Fibroblast of skin of left quadriceps (primary cell): ENCODE data around the gene AHRR.

Source experiments
- DNase-seq, 2 experiments: peaks; one replicate each; pipeline ENCODE4 v3.0.0-alpha.2; 2013; ENCODE audit warnings: low read depth in 2 of 2

The AHRR gene

GRCh38 chr5:346229-346935, 24.9 kb downstream of the AHRR start:
- DNase-seq: no peak

DNA sequence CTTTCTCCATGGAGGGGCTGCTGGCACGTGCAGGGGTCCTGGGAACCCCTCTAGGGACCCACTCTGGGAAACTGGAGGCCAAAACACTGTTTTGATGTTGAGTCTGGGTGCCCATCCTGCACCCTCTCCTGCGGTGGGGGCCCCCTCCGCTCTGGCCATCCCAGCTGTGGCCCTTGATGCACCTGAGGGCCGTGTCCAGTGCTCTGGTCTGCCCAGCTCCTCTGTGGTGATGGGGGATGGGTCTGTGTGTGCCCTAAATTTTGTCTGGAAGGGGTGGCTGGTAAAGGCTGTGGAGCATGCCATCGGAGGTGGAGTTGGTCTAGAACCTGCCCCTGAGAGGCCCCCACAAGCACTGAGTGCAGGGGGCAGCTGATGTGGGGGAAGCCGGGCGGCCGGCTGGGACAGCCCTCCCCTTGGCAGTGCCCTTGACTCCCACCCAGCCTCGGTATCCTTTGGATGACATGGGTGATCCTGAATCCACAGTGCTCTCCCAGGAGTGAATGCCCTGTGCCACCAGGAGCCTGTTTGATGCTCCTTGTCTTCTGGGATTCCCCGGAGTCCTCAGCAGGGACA, 26.3 kb downstream of the AHRR start:
- DNase-seq: no peak

DNA sequence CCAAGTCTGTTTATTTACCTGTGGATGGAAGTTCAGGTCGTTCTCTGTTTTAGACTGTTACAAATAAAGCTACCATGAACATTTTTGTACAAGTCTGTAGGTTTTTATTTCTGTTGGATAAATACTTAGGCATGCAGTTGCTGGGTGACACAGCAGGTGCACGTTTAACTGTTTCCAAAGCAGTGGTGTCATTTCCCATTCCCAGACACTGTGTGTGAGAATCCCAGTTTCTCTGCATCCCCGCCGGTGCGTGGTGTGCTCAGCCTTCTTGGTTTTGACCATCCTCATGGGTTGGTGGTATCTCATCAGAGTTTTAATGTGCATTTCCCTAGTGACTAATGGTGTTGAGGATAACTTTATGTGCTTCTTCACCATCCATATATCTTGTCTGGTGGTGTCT, 27.2 kb downstream of the AHRR start:
- DNase-seq: no peak

DNA sequence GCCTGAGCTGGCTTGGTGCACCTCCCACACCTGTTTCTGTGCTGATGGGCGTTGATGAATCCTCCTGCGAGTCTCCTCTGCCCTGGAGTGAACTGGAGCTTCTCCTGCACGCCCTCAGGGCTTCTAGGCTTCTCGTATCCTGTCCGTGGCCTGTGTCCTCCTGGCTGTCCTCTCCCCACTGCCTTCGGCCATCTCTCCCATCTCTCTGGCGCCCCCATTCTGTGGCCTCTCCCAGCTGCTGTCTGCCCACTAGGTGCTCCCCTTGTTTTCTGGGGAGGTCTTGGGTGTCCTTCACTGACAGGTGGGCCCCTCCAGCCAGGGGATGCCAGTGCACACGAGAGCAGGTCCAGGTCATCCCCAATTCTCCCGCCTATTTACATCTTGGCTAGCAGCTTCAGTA, 28.8 kb downstream of the AHRR start:
- no peak for DNase-seq

DNA sequence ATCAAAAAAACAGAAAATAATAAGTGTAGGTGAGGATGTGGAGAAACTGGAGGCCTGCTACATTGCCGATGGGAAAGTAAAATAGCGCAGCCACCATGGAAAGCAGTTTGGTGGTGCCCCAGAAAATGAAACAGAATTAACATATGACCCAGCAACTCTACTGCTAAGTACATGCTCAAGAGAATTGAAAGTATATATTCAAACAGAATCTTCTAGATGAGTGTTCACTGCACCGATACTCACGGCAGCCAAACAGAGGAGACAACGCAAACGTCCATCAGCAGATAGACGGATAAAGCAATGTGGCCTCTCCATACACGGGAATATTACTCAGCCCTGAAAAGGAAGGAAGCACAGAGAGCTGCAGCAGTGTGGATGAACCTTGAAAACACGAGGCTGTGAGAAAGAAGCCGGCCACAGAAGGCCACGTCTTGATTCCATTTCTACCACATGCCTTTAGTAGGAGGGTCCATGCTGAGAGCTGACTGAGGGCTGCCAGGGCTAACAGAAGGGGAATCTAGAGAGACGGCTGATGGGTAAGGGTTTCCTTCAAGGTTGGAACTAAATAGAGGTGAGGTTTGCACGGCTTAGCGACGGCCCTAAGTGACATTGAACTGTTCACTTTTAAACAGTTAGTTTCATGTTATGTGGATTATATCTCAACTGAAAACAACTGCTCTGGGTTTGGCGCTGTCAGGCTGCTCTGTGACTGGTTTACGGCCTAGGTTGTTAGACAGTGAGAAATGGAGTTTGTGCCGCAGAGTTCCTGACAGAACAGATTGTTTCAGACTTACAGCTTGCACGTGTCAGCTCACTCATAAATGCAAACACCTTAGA, 29.8 kb downstream of the AHRR start:
- DNase-seq: no peak

DNA sequence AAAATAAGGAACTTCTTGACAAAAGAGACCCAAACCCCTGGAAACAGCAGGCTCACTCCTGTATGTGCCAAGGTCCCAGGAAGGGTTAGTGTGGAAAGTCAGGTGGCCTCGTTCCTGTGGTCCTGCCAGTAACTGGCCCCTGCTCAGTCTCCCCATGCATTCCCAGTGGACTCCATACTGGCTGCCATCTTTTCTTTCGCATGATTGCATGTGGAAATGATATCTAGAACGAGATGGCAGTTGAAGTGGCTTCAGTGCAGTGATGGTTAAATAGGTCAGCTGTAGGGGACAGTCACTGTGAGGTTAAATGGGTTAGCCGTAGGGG, 30.4 kb downstream of the AHRR start:
- no peak for DNase-seq

GRCh38 chr5:352639-353611, 31.4 kb downstream of the AHRR start:
- DNase-seq: no peak

DNA sequence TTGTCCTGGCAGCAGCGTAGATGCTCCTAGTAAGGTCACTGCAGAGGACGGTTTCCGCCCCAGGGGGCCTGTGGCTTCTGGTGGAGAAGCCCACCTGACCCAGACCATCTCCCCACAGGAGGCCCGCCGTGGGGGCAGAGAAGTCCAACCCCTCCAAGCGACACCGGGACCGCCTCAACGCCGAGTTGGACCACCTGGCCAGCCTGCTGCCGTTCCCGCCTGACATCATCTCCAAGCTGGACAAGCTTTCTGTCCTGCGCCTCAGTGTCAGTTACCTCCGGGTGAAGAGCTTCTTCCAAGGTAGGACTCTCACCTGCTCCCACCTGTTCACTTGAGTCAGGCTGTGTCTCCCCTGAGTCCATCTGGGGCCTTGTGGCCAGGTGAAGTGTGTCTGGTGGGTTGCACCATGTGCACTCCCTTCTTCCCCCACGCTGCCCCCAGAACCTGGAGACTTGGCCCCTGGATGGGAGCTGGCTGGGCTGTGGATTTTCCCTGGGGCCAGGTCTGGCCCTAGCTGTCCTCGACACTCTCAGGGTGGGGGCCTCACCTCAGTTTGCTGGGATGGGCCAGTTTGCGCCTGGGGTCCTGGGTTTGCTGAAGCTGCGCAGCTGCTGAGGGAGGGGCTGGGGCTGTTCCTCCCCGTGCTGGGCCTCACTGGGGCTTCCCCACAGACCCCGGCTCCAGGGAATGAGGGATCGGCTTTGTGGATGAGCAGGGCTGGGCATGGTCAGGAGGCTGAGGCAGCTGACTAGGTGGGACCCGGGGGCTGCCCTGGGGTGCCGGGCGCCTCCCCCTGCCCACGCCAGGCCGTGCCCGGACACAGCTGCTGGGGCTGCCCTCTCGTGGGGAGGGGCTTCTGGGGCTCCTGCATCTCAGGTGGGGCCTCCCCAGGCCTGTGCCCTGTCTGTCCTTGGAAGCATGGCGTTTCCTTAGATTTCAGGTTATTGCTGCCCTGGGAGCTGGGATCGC, 32.4 kb downstream of the AHRR start:
- DNase-seq: no peak

DNA sequence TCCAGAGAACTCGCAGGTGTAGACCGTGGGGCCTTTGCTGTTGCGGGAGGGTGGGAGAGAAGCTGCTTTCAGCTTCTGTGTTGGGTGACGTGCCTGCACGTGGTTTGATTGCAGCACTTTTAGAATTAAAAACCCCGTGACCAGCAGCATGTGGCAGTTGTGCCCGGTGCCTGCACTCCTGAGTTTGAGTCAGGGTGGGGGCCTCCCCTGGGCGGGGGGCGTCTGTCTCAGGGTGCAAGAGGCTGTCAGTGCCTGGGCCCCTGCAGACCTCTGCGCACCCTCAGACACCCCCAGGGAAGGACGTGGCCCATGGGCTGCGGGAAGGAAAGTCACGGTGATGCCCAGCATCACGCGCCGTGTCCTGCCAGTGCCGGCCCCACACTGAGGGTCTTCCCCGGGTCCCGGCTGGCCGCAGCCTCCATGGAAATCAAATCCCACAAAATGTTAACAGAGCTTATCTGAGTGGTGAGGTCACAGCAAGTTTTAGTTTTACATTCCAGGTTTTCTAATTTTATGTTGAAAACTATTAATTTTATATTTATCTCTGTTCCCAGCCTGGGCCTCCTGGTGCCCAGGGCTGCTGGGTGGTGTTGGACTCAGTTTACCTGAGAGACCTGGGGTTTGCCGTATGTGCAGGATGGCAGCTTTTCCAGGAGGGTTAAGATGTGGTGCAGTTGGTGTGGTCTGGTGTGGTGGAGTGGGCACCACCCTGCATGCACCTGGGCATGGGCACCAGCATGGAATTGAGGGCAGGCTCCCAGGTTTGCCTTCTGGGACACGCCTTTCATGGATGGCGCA, 33.3 kb downstream of the AHRR start:
- DNase-seq: no peak

DNA sequence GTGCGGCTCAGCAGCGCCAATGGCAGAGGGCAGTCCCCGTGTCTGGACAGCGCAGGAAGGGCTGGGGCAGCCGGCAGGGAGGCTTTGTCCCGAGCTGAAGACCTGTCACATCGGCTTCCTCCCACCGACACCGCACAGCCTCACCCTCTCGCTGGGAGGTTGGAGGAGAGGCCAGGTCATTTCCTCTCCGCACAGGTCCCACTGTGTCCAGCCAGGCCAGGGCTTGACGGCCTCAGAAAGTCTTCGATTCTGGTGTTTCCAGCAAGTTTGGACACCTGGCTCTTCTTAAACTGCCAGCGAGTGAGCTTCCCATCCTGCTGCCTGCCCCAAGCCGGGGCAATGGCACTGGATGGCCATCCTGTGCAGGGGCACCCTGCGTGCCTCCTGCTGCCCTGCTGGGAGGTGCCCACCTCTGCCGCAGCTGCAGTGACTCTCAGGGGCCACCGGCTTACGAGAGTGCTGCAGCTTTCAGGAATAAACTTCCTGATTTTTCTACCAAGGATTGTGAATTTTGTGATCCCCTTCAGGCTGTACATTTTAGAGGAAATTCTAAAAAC, 33.9 kb downstream of the AHRR start:
- no peak for DNase-seq

- DNase-seq: no peak
Measured at GRCh38 chr5:355958-356357, 34.4 kb downstream of the AHRR start.

GRCh38 chr5:359301-359897, 37.9 kb downstream of the AHRR start:
- no peak for DNase-seq

GRCh38 chr5:360257-361027, 38.9 kb downstream of the AHRR start:
- DNase-seq: no peak

- DNase-seq: no peak
Measured at GRCh38 chr5:362189-362588, 40.7 kb downstream of the AHRR start.

DNA sequence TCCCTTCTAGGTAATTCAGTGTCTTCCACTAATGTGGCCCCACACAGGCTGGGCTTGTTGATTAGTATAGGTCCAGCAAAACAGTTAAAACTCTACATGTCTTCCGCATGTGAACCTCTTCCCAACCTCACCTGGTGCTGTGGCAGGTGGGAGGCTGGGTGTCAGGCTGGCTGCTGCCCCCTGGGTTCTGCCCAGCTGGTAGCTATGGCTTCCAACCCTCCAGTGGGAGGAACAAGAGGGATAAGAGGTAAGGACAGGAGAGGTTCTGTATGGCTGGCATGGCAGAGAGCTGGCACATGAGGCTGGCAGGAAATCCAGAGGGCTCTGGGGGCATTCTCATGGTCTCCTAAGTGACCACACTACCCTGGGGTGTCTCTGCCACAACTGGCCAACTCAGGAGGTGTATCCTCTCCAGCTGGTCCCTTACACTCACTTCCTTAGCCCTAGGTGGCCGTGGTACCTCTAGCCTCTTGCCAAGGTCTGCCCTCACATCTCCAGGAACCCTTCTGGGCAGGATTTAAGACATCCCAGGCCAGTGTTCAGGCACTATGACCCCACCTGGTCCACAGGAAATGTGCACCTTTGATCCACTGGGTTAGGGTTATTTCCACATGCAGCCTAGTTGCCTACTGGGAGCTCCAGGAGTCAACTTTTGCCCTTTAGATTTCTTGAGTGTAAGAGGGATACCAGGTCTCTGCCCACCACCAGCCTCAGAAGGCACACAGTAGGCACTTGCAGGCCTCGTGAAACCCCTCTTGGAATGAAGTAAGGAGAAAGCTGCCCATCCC, 41.7 kb downstream of the AHRR start:
- DNase-seq: no peak

- no peak for DNase-seq
Measured at GRCh38 chr5:364497-364896, 43.0 kb downstream of the AHRR start.

- no peak for DNase-seq
Measured at GRCh38 chr5:366541-367357, 45.2 kb downstream of the AHRR start.
